Embryonic facial prominence (tissue), 1 donor: ENCODE data around the gene TMEM87B.

Source experiments
- DNase-seq: peaks from one replicate; pipeline ENCODE4 v3.0.0-alpha.2; 2016; ENCODE audit errors: extremely low spot score

Gene TMEM87B

GRCh38 chr2:112150851-112151250 lies 95.8 kb downstream of the TMEM87B start:
- no peak for DNase-seq

GRCh38 chr2:112151271-112151670 lies 96.2 kb downstream of the TMEM87B start:
- DNase-seq = no peak

GRCh38 chr2:112151701-112152440 lies 96.8 kb downstream of the TMEM87B start:
- DNase-seq = no peak

- no peak for DNase-seq
Observed at GRCh38 chr2:112152476-112153178, 97.6 kb downstream of the TMEM87B start.

- DNase-seq = no peak
Observed at GRCh38 chr2:112153179-112153490, 98.1 kb downstream of the TMEM87B start.

- no peak for DNase-seq
Observed at GRCh38 chr2:112153501-112153900, 98.4 kb downstream of the TMEM87B start.

GRCh38 chr2:112154246-112155117 lies 99.4 kb downstream of the TMEM87B start:
- no peak for DNase-seq

- no peak for DNase-seq
Observed at GRCh38 chr2:112155331-112156151, 100.5 kb downstream of the TMEM87B start.

- no peak for DNase-seq
Observed at GRCh38 chr2:112156152-112156986, 101.3 kb downstream of the TMEM87B start.

GRCh38 chr2:112157472-112157871 lies 102.4 kb downstream of the TMEM87B start:
- DNase-seq = no peak

GRCh38 chr2:112159454-112159921 lies 104.4 kb downstream of the TMEM87B start:
- DNase-seq = no peak

GRCh38 chr2:112160283-112161250 lies 105.5 kb downstream of the TMEM87B start:
- no peak for DNase-seq

GRCh38 chr2:112161431-112162145 lies 106.5 kb downstream of the TMEM87B start:
- DNase-seq = no peak

GRCh38 chr2:112162341-112162740 lies 107.3 kb downstream of the TMEM87B start:
- no peak for DNase-seq

- no peak for DNase-seq
Observed at GRCh38 chr2:112162956-112163355, 107.9 kb downstream of the TMEM87B start.

GRCh38 chr2:112163541-112163981 lies 108.5 kb downstream of the TMEM87B start:
- DNase-seq = no peak

GRCh38 chr2:112164876-112165275 lies 109.8 kb downstream of the TMEM87B start:
- DNase-seq = no peak

- no peak for DNase-seq
Observed at GRCh38 chr2:112165296-112165695, 110.2 kb downstream of the TMEM87B start.
